LNCaP clone FGC (cell line): ENCODE data around the gene BLM.
"Not testable (repeated sequence)": the region's sequence is repeated elsewhere in the genome, so short reads cannot be mapped to it uniquely, and the experiment has no call there.

Experiments used
- DNase-seq: peaks from one replicate; pipeline ENCODE4 v3.0.0-alpha.2; 2011; ENCODE audit warnings: low read depth
- H3K4me3 ChIP-seq: 2 replicates; pipeline ENCODE4 v1.5.1; 2011; ENCODE audit warnings: mild to moderate bottlenecking, low read depth, low read length, control low read depth
- TF ChIP-seq, protein P1 (sequence below): IDR thresholded peaks from 2 replicates; pipeline ENCODE4 v1.5.1; 2012; ENCODE audit warnings: mild to moderate bottlenecking; ENCODE audit not compliant: control insufficient read depth, insufficient read depth; ENCODE audit errors: extremely low read depth

BLM gene

DNA sequence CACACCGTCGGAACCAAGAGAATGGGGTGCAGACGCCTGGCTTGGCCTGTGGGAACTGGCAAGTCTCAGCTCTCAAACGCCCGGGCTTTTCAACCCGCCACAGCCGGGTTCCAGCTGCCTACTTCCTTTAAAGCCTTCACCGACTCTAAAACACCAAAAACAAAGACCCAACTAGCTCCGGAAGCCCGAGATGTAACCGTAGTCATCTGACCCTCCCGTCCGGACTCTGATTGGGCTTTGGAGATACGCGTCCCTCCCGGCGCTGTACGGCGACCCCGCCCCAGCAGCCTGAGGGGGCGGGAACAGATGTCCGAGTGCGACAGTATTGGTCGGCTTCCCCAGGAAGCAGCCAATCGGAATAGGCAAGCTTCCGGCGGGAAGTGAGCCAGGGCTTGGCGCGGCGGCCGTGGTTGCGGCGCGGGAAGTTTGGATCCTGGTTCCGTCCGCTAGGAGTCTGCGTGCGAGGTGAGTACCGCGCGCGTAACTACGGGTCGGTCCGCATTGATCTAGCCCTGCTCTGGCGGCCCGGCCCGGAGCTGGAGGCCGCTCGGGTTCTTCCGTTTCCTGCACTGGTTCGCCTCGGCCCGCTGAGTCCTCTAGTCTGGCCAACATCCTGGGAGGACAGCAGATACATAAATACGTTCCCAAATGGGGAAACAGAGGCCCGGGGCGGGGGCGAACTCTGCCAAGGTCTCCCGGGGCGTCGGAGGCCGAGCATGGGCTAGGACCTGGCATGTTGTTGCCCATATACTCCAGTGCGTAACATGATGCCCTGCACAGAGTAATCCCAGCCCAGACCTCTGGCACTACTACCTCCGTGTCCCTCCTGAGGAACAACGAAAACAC is at the start of gene BLM:
BLM (plus strand) TSS at position 371 of the 846 bp plus-strand sequence. CDS start 30,047 bp downstream, outside the sequence.
- DNase-seq = peak; percentile 95
- peak within 1 kb of the TSS; percentile 98 for H3K4me3 ChIP-seq
- TF ChIP-seq, protein P1, sequence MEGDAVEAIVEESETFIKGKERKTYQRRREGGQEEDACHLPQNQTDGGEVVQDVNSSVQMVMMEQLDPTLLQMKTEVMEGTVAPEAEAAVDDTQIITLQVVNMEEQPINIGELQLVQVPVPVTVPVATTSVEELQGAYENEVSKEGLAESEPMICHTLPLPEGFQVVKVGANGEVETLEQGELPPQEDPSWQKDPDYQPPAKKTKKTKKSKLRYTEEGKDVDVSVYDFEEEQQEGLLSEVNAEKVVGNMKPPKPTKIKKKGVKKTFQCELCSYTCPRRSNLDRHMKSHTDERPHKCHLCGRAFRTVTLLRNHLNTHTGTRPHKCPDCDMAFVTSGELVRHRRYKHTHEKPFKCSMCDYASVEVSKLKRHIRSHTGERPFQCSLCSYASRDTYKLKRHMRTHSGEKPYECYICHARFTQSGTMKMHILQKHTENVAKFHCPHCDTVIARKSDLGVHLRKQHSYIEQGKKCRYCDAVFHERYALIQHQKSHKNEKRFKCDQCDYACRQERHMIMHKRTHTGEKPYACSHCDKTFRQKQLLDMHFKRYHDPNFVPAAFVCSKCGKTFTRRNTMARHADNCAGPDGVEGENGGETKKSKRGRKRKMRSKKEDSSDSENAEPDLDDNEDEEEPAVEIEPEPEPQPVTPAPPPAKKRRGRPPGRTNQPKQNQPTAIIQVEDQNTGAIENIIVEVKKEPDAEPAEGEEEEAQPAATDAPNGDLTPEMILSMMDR = 0 out of 2 replicates have a peak, but pooled peaks have one; percentile 15

DNA sequence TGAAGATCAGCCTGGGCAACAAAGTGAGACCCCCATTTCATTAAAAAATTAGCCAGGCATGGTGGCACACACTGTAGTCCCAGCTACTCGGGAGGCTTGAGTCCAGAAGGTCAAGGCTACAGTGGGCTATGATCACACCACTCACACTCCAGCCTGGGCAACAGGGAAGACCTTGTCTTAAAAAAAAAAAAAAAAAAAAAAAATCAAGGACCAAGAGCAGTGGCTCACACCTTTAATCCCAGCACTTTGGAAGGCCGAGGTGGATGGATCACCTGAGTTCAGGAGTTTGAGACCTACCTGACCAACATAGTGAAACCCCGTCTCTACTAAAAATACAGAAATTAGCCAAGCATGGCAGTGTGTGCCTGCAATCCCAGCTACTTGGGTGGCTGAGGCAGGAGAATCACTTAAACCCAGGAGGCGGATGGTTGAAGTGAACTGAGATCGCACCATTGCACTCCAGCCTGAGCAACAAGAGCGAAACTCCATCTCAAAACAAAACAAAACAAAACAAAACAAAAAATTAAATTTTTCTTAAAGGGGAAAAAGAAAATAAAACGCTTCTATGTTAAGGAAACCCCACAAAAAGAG is 49.3 kb upstream of the BLM start:
- DNase-seq, H3K4me3 ChIP-seq: not testable (repeated sequence)

DNA sequence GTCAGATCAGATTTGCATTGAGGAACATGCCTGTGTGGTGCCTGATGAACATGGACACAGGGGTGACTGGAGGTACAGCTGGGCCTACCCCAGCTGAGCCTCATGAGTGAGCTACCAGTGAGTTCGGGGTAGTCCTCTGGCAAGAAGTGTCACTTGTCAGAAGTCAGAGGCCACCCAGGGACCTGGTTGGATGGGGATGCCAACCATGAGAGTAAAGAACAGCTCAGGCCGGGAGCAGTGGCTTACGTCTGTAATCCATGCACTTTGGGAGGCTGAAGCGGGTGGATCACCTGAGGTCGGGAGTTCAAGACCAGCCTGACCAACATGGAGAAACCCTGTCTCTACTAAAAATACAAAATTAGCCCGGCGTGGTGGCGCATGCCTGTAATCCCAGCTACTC is 46.5 kb upstream of the BLM start:
- not testable (repeated sequence) for DNase-seq, H3K4me3 ChIP-seq

DNA sequence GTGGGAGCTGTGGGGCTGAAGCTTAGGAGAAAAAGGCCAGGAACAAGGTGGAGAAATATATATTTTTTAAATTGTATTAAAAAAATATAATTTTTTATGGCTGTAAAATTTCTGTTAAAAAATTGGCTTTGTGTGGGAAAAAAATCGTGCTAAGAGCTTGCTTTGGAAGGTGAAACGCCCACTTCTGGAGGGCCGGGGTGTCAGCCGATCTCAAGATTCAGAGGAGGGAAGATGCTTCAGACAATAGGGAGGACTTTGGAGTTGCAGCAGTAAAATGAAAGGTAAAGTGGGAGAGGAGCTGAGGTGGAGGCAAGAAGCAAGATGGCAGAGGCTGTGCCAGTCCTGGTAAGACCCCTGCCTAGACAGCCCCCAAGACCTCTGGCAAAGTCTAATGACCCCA is 45.9 kb upstream of the BLM start:
- TF ChIP-seq, protein P1 = no peak
- no peak overlapping the region for H3K4me3 ChIP-seq
- DNase-seq = no peak

DNA sequence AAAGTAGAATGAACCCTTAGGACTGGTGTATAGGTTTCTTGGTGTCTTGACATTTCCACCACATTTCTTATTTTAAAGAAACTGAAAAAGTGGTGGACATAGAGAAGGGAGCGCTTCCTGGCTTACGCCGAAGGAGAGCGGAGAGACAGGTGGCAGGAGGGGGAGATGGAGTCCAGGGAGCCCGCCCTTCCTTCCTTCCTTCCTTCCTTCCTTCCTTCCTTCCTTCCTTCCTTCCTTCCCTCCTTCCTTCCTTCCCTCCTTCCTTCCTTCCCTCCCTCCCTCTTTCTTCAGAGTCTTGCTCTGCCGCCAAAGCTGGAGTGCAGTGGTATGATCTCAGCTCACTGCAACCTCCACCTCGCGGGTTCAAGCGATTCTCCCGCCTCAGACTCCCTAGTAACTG is 43.8 kb upstream of the BLM start:
- DNase-seq, H3K4me3 ChIP-seq: not testable (repeated sequence)

DNA sequence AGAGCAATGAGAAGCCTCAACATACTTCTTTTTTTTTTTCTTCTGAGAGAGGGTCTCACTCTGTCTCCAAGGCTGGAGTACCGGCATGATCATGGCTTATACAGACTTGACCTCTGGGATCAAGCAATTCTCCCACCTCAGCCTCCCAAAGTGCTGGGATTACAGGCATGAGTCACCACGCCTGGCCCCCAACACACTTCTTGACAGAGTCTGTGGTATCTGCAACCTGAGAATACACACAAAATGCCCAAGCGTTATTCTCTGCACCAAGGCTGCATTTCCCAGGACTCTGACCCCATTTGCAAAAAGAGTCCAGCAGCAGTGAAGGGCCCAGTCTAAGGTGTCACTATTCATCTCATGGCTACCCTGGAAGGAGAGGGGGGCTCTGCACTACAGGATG is 42.7 kb upstream of the BLM start:
- no peak for DNase-seq
- H3K4me3 ChIP-seq = no peak overlapping the region
- TF ChIP-seq, protein P1 = no peak

DNA sequence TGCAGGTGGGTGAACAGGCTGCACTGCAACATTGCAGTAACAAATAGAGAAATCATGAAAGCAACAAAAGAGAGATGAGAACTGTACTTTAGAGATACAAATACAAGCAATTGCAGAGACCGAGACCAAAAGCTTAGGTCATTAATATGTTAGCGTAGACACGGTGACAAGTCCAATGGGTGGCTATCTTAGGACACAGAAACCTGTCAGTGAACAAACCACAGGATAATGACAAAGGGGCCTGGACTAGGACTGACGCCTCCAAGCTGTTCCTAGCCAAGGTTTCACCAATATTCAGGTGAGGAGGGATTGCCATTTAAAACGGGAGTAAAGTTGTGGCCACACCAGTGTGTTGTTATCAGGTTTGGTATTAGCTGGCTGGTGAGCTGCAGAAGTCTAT is 41.7 kb upstream of the BLM start:
- no peak overlapping the region for H3K4me3 ChIP-seq
- no peak for DNase-seq
- TF ChIP-seq, protein P1 = no peak

DNA sequence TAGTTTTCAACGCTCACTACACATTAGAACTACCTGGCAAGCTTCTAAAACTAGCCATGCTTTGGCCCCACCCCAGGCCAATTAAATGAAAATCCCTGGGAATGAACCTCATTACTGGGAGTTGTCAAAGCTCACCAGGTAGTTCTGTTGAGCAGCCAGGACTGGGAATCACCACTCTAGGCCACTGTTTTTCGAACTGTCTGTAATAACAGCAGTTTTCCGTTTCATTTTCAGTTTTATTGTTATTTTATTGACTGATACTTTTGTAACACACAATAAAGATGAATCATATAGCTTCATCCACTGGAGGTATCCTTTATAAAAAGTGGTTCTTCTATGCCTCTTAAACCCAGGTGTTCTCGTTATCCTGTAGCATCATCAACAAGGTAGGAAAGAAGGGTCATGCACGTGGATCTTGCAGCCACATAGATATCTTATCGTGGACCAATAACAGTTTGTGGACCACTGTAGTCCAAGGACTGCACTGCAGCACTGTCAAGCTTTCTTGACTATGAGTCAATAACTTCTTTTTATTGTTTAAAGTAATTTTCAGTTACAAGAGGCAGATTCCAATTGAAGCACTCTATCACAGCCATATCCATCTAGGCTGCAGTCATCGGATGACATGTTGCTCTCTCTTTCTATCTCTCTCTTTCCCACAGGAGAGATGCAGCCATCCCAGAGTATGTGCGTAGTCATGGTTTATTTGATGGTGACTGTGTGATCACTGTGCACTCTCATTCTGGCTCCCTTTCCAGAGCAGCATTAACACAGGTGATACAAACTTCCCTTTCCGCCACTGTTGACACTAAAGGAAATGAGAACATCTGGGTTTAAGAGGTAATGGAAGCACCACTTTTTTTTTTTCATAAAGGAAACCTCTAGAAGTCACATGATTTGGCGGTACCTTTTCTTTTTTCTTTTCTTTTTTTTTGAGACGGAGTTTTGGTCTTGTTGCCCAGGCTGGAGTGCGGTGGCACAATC is 39.0 kb upstream of the BLM start:
- TF ChIP-seq, protein P1 = no peak
- H3K4me3 ChIP-seq = no peak overlapping the region
- DNase-seq = no peak
